ENCODE data around the gene LILRB5. TPM values are rescaled to one million over a fixed set of nuclear protein-coding genes. Genes with fewer than 3 reads are reported as not detected.

LILRB5 gene
- total RNA-seq, 1 donor from 2014 or later: not detected

- Mint-ChIP-seq H3K4me3 (peak overlapping the region; percentile 100), H3K27me3 (ENCODE audit: insufficient read depth, low read depth) (peaks cover 7% of the 10 kb centered on the region), H3K4me1 (peaks cover 33% of the 10 kb centered on the region), H3K36me3 (peaks cover 34% of the 10 kb centered on the region), H3K27ac (no peak overlapping the region), H3K9me3 (no peaks in the 10 kb centered on the region)
- no peaks in the 10 kb centered on the region for H3K27me3 ChIP-seq
- H3K27ac ChIP-seq: no peak overlapping the region
- peaks cover 81% of the 10 kb centered on the region for H3F3A ChIP-seq (ENCODE audit: low read depth)
- no peak overlapping the region for H2AFZ ChIP-seq (replicated peaks)
- no peak for TF ChIP-seq EZH2phosphoT487 (IDR thresholded peaks at IDR 0.05)
- no peak for TF ChIP-seq EZH2 (IDR thresholded peaks at IDR 0.05)
- no peak for TF ChIP-seq CTCF (IDR thresholded peaks at IDR 0.05)
- peak overlapping the region; percentile 54 for H3K9ac ChIP-seq
- H3K36me3 ChIP-seq: peaks cover 17% of the 10 kb centered on the region
- peaks cover 72% of the 10 kb centered on the region for H4K20me1 ChIP-seq (ENCODE audit: low read depth)
- H3K9me3 ChIP-seq (ENCODE audit: low read depth): no peaks in the 10 kb centered on the region
- peaks cover 64% of the 10 kb centered on the region for H3K79me2 ChIP-seq (ENCODE audit: low read depth)
- H3K4me3 ChIP-seq: peak overlapping the region; percentile 67
- H3K4me1 ChIP-seq: peaks cover 33% of the 10 kb centered on the region
- DNase-seq (ENCODE audit: low spot score): no peak
- peak overlapping the region; percentile 97 for H3K4me2 ChIP-seq
Observed at GRCh38 chr19:54203151-54203611, 53.9 kb downstream of the LILRB5 start.

- Mint-ChIP-seq H3K27me3 (ENCODE audit: insufficient read depth, low read depth) (peaks cover 7% of the 10 kb centered on the region), H3K36me3 (peaks cover 28% of the 10 kb centered on the region), H3K9me3 (no peaks in the 10 kb centered on the region), H3K27ac (no peak overlapping the region), H3K4me1 (peaks cover 29% of the 10 kb centered on the region), H3K4me3 (peak overlapping the region; percentile 100)
- Histone ChIP-seq H3K9me3 (ENCODE audit: low read depth) (no peaks in the 10 kb centered on the region), H3K27ac (no peak overlapping the region), H3K36me3 (peaks cover 17% of the 10 kb centered on the region), H3K4me2 (peak overlapping the region; percentile 97), H3K27me3 (no peaks in the 10 kb centered on the region), H3F3A (ENCODE audit: low read depth) (peaks cover 70% of the 10 kb centered on the region), H3K4me1 (peaks cover 33% of the 10 kb centered on the region), H3K79me2 (ENCODE audit: low read depth) (peaks cover 64% of the 10 kb centered on the region), H2AFZ (replicated peaks) (no peak overlapping the region), H3K9ac (peak overlapping the region; percentile 94), H4K20me1 (ENCODE audit: low read depth) (peaks cover 60% of the 10 kb centered on the region), H3K4me3 (peak overlapping the region; percentile 67)
- TF ChIP-seq CTCF (IDR thresholded peaks at IDR 0.05) (no peak), EZH2 (IDR thresholded peaks at IDR 0.05) (no peak), EZH2phosphoT487 (IDR thresholded peaks at IDR 0.05) (no peak)
- no peak for DNase-seq (ENCODE audit: low spot score)
Observed at GRCh38 chr19:54201980-54202379, 55.1 kb downstream of the LILRB5 start.

GRCh38 chr19:54201172-54201701, 55.8 kb downstream of the LILRB5 start:
- no peak for DNase-seq (ENCODE audit: low spot score)
- H3K27me3 ChIP-seq: no peaks in the 10 kb centered on the region
- H3K4me2 ChIP-seq: peak overlapping the region; percentile 97
- Mint-ChIP-seq H3K36me3 (peaks cover 24% of the 10 kb centered on the region), H3K4me3 (peak overlapping the region; percentile 100), H3K27me3 (ENCODE audit: insufficient read depth, low read depth) (peaks cover 7% of the 10 kb centered on the region), H3K4me1 (peaks cover 29% of the 10 kb centered on the region), H3K9me3 (no peaks in the 10 kb centered on the region), H3K27ac (peak overlapping the region; percentile 100)
- H3F3A ChIP-seq (ENCODE audit: low read depth): peaks cover 70% of the 10 kb centered on the region
- peak overlapping the region; percentile 67 for H3K4me3 ChIP-seq
- peaks cover 17% of the 10 kb centered on the region for H3K36me3 ChIP-seq
- peak overlapping the region; percentile 94 for H3K27ac ChIP-seq
- no peak overlapping the region for H2AFZ ChIP-seq (replicated peaks)
- H3K9me3 ChIP-seq (ENCODE audit: low read depth): no peaks in the 10 kb centered on the region
- peaks cover 33% of the 10 kb centered on the region for H3K4me1 ChIP-seq
- H3K79me2 ChIP-seq (ENCODE audit: low read depth): peaks cover 57% of the 10 kb centered on the region
- H4K20me1 ChIP-seq (ENCODE audit: low read depth): peaks cover 53% of the 10 kb centered on the region
- H3K9ac ChIP-seq: peak overlapping the region; percentile 94
- TF ChIP-seq EZH2phosphoT487 (IDR thresholded peaks at IDR 0.05): no peak
- TF ChIP-seq CTCF (IDR thresholded peaks at IDR 0.05): no peak
- TF ChIP-seq EZH2 (IDR thresholded peaks at IDR 0.05): no peak

Small RNA genes lying within 50 kb of the gene (microRNA-seq; reads per million reads assigned to microRNA genes)
- not detected for gene MIR4752

Small RNA genes lying within 50 kb of the gene (small RNA-seq; reads per million reads assigned to genes)
- gene AC245884.12 (not detected), gene MIR4752 (not detected), gene RNU6-1307P (not detected)

Other genes starting within 250 kb of the LILRB5 start
- gene VSTM1, start 193.4 kb downstream of the LILRB5 start, total RNA-seq (ENCODE audit: low replicate concordance): 0.12 TPM in 1 of 2 replicates, not detected in the other
- not detected in 2 replicates for gene TARM1, start 175.9 kb downstream of the LILRB5 start, total RNA-seq (ENCODE audit: low replicate concordance)
- gene OSCAR, start 156.5 kb downstream of the LILRB5 start, total RNA-seq (ENCODE audit: low replicate concordance): 2.4 TPM in 1 of 2 replicates, not detected in the other
- 40.3 and 75.9 TPM in 2 replicates for gene NDUFA3, start 154.4 kb downstream of the LILRB5 start, total RNA-seq (ENCODE audit: low replicate concordance)
- 9.4 and 18.0 TPM in 2 replicates for gene TFPT, start 141.6 kb downstream of the LILRB5 start, total RNA-seq (ENCODE audit: low replicate concordance)
- gene PRPF31, start 141.5 kb downstream of the LILRB5 start, total RNA-seq (ENCODE audit: low replicate concordance): 62.0 and 64.4 TPM in 2 replicates
- gene CNOT3, start 119.5 kb downstream of the LILRB5 start, total RNA-seq (ENCODE audit: low replicate concordance): 23.2 and 29.4 TPM in 2 replicates
- gene LENG1, start 97.6 kb downstream of the LILRB5 start, total RNA-seq (ENCODE audit: low replicate concordance): 2.7 and 5.4 TPM in 2 replicates
- 0.46 TPM in 1 of 2 replicates, not detected in the other for gene TMC4, start 84.1 kb downstream of the LILRB5 start, total RNA-seq (ENCODE audit: low replicate concordance)
- gene MBOAT7, start 67.7 kb downstream of the LILRB5 start, total RNA-seq (ENCODE audit: low replicate concordance): 20.0 and 91.0 TPM in 2 replicates
- gene TSEN34, start 66.0 kb downstream of the LILRB5 start, total RNA-seq (ENCODE audit: low replicate concordance): 10.3 and 37.3 TPM in 2 replicates
- gene RPS9, start 56.4 kb downstream of the LILRB5 start, total RNA-seq (ENCODE audit: low replicate concordance): 1,773 and 2,732 TPM in 2 replicates
- gene LILRB3, start 34.3 kb downstream of the LILRB5 start, total RNA-seq (ENCODE audit: low replicate concordance): not detected in 2 replicates
- not detected in 2 replicates for gene LILRA6, start 14.5 kb downstream of the LILRB5 start, total RNA-seq (ENCODE audit: low replicate concordance)
- gene LILRB2, start 23.8 kb upstream of the LILRB5 start, total RNA-seq (ENCODE audit: low replicate concordance): not detected in 2 replicates
- not detected in 2 replicates for gene LILRA5, start 55.9 kb upstream of the LILRB5 start, total RNA-seq (ENCODE audit: low replicate concordance)
- not detected in 2 replicates for gene LILRA4, start 81.9 kb upstream of the LILRB5 start, total RNA-seq (ENCODE audit: low replicate concordance)
- gene LAIR1, start 107.7 kb upstream of the LILRB5 start, total RNA-seq (ENCODE audit: low replicate concordance): not detected in 2 replicates
- gene TTYH1, start 158.2 kb upstream of the LILRB5 start, total RNA-seq (ENCODE audit: low replicate concordance): 34.2 and 128 TPM in 2 replicates
- 36.6 and 90.1 TPM in 2 replicates for gene LENG8, start 191.9 kb upstream of the LILRB5 start, total RNA-seq (ENCODE audit: low replicate concordance)
- gene LENG9, start 206.5 kb upstream of the LILRB5 start, total RNA-seq (ENCODE audit: low replicate concordance): 0.79 and 4.0 TPM in 2 replicates
- gene CDC42EP5, start 216.0 kb upstream of the LILRB5 start, total RNA-seq (ENCODE audit: low replicate concordance): 1.1 TPM in 1 of 2 replicates, not detected in the other
- gene LAIR2, start 245.6 kb upstream of the LILRB5 start, total RNA-seq (ENCODE audit: low replicate concordance): not detected in 2 replicates